Activated CD4-positive, alpha-beta T cell treated with anti-CD3 and anti-CD28 coated beads, Interleukin-2, amount 10 ng/mL, durations not matched to agents 7 days and 5 days (primary cell): ENCODE results near the gene GNAI2. TPM values are rescaled to one million over a fixed set of nuclear protein-coding genes. Genes with fewer than 3 reads are reported as not detected.

Source experiments
- CTCF ChIA-PET: fragments of 350-600 bp; sonication (Branson Sonifier 250); formaldehyde crosslinking; loops from one replicate; lab custom pipeline; 2021; ENCODE audit warnings: antibody characterized with exemption; lab: Charles Lee
- POLR2A ChIA-PET: fragments of 350-600 bp; sonication (Branson Sonifier 250); formaldehyde crosslinking; loops from one replicate; lab custom pipeline; 2021; ENCODE audit warnings: antibody characterized with exemption; lab: Charles Lee
- DNase-seq: peaks from one replicate; pipeline ENCODE4 v3.0.0-alpha.2; 2020
- H3K27ac Mint-ChIP-seq: one replicate; pipeline ENCODE4 v1.8.0; 2021; ENCODE audit warnings: mild to moderate bottlenecking, moderate library complexity, mixed read lengths
- H3K27me3 Mint-ChIP-seq: one replicate; pipeline ENCODE4 v1.8.0; 2021; ENCODE audit warnings: mixed read lengths
- H3K36me3 Mint-ChIP-seq: one replicate; pipeline ENCODE4 v1.8.0; 2021; ENCODE audit warnings: low read depth, mixed read lengths
- H3K4me1 Mint-ChIP-seq: one replicate; pipeline ENCODE4 v1.8.0; 2021; ENCODE audit warnings: mixed read lengths
- H3K4me3 Mint-ChIP-seq: one replicate; pipeline ENCODE4 v1.8.0; 2021; ENCODE audit warnings: mild to moderate bottlenecking, moderate library complexity, mixed read lengths
- H3K9me3 Mint-ChIP-seq: one replicate; pipeline ENCODE4 v1.8.0; 2021; ENCODE audit warnings: mixed read lengths
- total RNA-seq, 2 experiments: library from RNA; stranded (reverse); gene quantifications; one replicate each; pipeline ENCODE4 v1.2.3, GENCODE V29; 2021

GNAI2 gene
- total RNA-seq = 100 to 1,000 TPM; 489 to 524 TPM

DNA sequence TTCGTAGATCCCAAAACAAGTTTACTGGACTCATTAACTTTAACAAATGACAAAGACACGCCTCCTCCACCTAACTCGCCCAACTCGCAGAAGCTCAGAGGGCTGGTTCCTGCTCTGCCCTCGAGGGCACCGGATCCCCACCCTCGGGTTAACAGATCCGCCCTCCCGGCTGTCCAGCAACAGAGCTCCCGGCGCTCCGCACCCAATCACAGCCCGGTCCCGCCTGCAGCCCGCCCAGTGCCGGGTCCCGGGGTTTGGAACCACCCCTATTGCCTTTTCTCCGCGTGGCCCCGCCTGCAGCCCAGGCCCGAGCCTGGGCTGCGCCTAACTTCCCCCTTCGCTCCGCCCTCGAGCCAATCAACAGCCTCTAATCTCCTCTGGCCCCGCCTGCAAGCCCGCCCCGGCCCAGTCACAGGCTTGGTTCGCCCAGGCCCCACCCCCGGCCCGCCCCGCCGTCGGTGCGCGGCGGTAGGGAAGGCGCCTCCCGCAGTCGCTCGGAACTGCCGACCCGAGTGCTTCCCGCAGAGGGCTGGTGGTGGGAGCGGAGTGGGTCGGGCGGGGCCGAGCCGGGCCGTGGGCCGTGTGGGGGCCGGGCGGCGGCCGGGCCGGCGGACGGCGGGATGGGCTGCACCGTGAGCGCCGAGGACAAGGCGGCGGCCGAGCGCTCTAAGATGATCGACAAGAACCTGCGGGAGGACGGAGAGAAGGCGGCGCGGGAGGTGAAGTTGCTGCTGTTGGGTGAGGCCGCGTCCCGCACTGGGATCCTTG lies at the start of gene GNAI2:
Gene GNAI2 (plus strand): TSS at position 489 of the 768 bp plus-strand sequence. CDS start 132 bp downstream, at position 621.
- ChIA-PET CTCF (interaction anchor here (0.7 to 4.3 kb wide), 12 partner anchors 9 to 101 kb away, joined by 3 to 42 read pairs (median 4); partner anchors contain the start of genes HYAL3 and NAA80), POLR2A (interaction anchor here (0.6 to 2.0 kb wide), 3 partner anchors 11 to 66 kb away, joined by 3 to 8 read pairs (median 5); no protein-coding TSS in a partner anchor)
- no peaks in the 10 kb centered on the region for H3K9me3 Mint-ChIP-seq
- DNase-seq = peak; percentile 99
- H3K27ac Mint-ChIP-seq = peak within 1 kb of the TSS; percentile 97
- peaks cover 39% of the 10 kb centered on the region for H3K36me3 Mint-ChIP-seq
- peaks cover 42% of the 10 kb centered on the region for H3K4me1 Mint-ChIP-seq
- H3K27me3 Mint-ChIP-seq = no peaks in the 10 kb centered on the region
- peak within 1 kb of the TSS; percentile 93 for H3K4me3 Mint-ChIP-seq

DNA sequence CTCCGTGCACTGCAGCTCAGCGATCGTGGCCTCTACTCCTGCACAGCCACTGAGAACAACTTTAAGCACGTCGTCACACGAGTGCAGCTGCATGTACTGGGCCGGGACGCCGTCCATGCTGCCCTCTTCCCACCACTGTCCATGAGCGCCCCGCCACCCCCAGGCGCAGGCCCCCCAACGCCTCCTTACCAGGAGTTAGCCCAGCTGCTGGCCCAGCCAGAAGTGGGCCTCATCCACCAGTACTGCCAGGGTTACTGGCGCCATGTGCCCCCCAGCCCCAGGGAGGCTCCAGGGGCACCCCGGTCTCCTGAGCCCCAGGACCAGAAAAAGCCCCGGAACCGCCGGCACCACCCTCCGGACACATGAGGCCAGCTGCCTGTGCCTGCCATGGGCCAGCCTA lies 48.3 kb upstream of the GNAI2 start:
- ChIA-PET CTCF (interaction anchor here (1.6 kb wide), 1 partner anchor 37 kb away, joined by 4 read pairs; no protein-coding TSS in a partner anchor), POLR2A (no interaction called here)
- H3K27ac Mint-ChIP-seq = no peak overlapping the region
- no peaks in the 10 kb centered on the region for H3K36me3 Mint-ChIP-seq
- peaks cover 2% of the 10 kb centered on the region for H3K4me1 Mint-ChIP-seq
- DNase-seq = no peak
- no peak overlapping the region for H3K4me3 Mint-ChIP-seq
- H3K27me3 Mint-ChIP-seq = no peaks in the 10 kb centered on the region
- H3K9me3 Mint-ChIP-seq = no peaks in the 10 kb centered on the region

DNA sequence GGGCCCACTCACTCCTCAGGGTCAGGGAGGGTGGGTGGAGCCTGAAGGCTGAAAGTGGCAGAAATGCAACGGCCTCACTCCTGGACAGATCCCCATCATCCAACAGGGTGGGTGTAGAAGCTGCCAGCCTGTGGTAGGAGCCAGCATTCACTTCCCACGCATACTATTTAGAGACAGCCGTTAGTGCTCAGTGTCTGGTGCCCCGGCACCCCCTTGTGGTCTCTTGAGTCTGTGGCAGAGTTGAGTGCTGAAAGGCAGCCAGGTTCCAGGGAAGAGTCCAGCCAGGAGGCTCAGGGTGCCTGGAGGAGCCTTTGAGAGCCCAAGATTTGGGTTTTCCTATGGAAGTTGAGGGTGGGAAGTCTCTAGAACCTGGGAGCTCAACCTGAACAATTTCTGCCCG lies 46.7 kb upstream of the GNAI2 start:
- ChIA-PET CTCF (interaction anchor here (0.6 to 1.6 kb wide), 5 partner anchors 8 to 86 kb away, joined by 3 to 4 read pairs (median 3); no protein-coding TSS in a partner anchor), POLR2A (no interaction called here)
- no peaks in the 10 kb centered on the region for H3K27me3 Mint-ChIP-seq

DNA sequence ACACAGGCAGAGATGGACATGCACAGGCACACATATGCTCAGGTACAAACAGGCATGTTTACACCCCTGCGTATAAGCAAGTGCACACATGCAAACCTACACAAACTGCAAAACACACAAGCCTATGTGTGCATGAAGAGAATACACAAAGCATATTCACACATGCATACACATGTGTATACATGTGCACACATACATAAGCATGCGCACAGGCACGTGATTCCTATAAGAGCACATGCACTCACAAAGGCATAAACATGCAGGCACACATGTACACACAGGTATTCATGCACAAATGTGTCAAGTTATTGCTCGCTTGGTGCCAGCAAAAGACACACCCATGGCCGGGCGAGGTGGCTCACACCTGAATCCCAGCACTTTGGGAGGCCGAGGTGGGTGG lies 46.0 kb upstream of the GNAI2 start:
- no peak overlapping the region for H3K27ac Mint-ChIP-seq
- H3K9me3 Mint-ChIP-seq = no peaks in the 10 kb centered on the region
- H3K4me1 Mint-ChIP-seq = peaks cover 9% of the 10 kb centered on the region
- H3K4me3 Mint-ChIP-seq = no peak overlapping the region
- no peak for DNase-seq
- H3K36me3 Mint-ChIP-seq = no peaks in the 10 kb centered on the region
- ChIA-PET POLR2A (no interaction called here), CTCF (interaction anchor here (0.6 to 2.5 kb wide), 5 partner anchors 9 to 85 kb away, joined by 3 to 9 read pairs (median 3); no protein-coding TSS in a partner anchor)
- H3K27me3 Mint-ChIP-seq = peaks cover 2% of the 10 kb centered on the region

More for the DNA sequence above, 46.7 kb upstream of the GNAI2 start:
- DNase-seq = peak; percentile 55
- H3K4me3 Mint-ChIP-seq = no peak overlapping the region
- H3K27ac Mint-ChIP-seq = no peak overlapping the region
- H3K4me1 Mint-ChIP-seq = peaks cover 4% of the 10 kb centered on the region
- H3K9me3 Mint-ChIP-seq = no peaks in the 10 kb centered on the region
- no peaks in the 10 kb centered on the region for H3K36me3 Mint-ChIP-seq

DNA sequence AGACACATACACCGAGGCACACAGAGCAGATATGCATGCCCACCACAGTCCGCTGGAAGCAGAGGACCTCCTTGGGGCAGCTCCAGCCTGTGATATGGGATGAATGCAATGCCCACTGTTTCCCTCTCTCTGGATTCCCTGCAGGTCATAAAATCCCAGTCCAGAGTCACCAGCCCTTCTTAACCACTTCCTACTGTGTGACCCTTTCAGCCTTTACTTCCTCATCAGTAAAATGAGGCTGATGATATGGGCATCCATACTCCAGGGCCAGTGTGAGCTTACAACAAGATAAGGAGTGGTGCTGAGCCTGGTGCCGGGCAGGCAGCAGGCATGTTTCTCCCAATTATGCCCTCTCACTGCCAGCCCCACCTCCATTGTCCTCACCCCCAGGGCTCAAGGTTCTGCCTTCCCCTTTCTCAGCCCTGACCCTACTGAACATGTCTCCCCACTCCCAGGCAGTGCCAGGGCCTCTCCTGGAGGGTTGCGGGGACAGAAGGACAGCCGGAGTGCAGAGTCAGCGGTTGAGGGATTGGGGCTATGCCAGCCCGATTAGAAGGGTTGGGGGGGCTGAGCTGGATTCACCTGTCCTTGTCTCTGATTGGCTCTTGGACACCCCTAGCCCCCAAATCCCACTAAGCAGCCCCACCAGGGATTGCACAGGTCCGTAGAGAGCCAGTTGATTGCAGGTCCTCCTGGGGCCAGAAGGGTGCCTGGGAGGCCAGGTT lies 44.9 kb upstream of the GNAI2 start, which contains the start of gene GNAT1:
Gene GNAT1 (plus strand): TSS at position 675 of the 725 bp plus-strand sequence. CDS start 116 bp downstream, outside the sequence.
- ChIA-PET CTCF (interaction anchor here (1.1 to 3.7 kb wide), 6 partner anchors 7 to 84 kb away, joined by 3 to 23 read pairs (median 4); partner anchors contain the start of gene SLC38A3), POLR2A (no interaction called here)
- H3K4me1 Mint-ChIP-seq = peaks cover 9% of the 10 kb centered on the region
- H3K36me3 Mint-ChIP-seq = no peaks in the 10 kb centered on the region
- H3K27ac Mint-ChIP-seq = no peak within 1 kb of the TSS
- DNase-seq = no peak
- H3K4me3 Mint-ChIP-seq = no peak within 1 kb of the TSS
- H3K9me3 Mint-ChIP-seq = no peaks in the 10 kb centered on the region
- peaks cover 2% of the 10 kb centered on the region for H3K27me3 Mint-ChIP-seq

DNA sequence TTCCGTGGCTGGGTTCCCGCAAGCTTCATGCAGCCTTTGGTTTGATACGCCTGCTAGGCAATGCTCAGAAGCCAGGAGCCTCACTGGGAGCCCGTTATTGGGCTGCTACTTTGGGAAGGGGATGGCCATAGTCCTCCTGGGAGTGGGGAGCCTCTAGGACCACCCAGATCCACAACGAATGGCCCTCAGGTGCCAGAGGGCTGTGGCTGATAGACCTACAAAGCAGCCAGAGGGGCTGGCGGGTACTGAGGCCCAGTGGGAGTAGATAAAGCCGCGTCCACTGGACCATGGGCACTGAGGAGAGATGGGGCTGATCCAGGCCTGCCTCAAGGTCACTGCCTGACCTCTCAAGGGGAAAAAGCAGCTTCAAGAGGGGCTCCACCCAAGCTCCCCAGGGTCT lies 43.9 kb upstream of the GNAI2 start:
- H3K27me3 Mint-ChIP-seq = peaks cover 10% of the 10 kb centered on the region
- H3K36me3 Mint-ChIP-seq = no peaks in the 10 kb centered on the region
- H3K4me3 Mint-ChIP-seq = no peak overlapping the region
- H3K27ac Mint-ChIP-seq = no peak overlapping the region
- ChIA-PET CTCF (interaction anchor here (0.5 to 5.2 kb wide), 9 partner anchors 8 to 1175 kb away, joined by 3 to 175 read pairs (median 4); partner anchors contain the start of gene SLC38A3), POLR2A (no interaction called here)
- no peak for DNase-seq
- H3K4me1 Mint-ChIP-seq = peaks cover 9% of the 10 kb centered on the region
- no peaks in the 10 kb centered on the region for H3K9me3 Mint-ChIP-seq

DNA sequence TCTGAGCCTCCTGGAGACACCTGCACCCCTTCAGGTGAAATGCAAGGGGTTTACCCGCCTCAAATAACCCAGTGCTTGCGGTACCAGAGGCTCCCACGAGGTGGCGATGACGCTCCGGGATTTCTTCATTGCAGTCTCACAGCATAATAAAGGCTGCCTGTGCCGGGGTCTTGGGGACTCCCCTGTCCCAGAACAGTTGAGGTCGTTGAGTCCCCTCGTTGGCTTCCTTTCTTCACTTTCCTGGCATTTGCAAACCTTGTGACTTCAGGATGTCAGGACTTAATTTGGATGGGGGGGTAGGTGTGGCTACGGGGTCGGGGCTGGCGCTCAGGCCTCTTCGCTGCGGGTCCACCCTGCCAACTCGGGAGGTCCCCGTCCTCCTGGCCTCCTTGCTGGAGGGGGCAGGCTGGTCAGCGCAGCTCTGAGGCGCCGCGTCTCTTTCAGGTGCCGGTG lies 43.3 kb upstream of the GNAI2 start:
- peak; percentile 86 for DNase-seq
- ChIA-PET POLR2A (no interaction called here), CTCF (interaction anchor here (0.5 to 5.2 kb wide), 12 partner anchors 9 to 1174 kb away, joined by 3 to 175 read pairs (median 4); partner anchors contain the start of gene SLC38A3)
- peaks cover 9% of the 10 kb centered on the region for H3K4me1 Mint-ChIP-seq
- peaks cover 14% of the 10 kb centered on the region for H3K27me3 Mint-ChIP-seq
- H3K4me3 Mint-ChIP-seq = no peak overlapping the region
- no peaks in the 10 kb centered on the region for H3K9me3 Mint-ChIP-seq
- no peaks in the 10 kb centered on the region for H3K36me3 Mint-ChIP-seq
- no peak overlapping the region for H3K27ac Mint-ChIP-seq

DNA sequence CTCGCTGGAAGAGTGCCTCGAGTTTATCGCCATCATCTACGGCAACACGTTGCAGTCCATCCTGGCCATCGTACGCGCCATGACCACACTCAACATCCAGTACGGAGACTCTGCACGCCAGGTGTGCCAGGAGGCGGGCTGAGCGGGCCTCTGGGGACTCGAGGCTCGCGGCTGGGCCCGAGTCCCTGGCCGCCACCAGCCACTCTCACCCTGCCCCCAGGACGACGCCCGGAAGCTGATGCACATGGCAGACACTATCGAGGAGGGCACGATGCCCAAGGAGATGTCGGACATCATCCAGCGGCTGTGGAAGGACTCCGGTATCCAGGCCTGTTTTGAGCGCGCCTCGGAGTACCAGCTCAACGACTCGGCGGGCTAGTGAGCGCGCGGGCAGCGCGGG lies 42.7 kb upstream of the GNAI2 start:
- no peak overlapping the region for H3K4me3 Mint-ChIP-seq
- ChIA-PET CTCF (interaction anchor here (0.8 to 5.2 kb wide), 9 partner anchors 10 to 98 kb away, joined by 3 to 175 read pairs (median 8); partner anchors contain the start of gene SLC38A3), POLR2A (no interaction called here)
- no peak for DNase-seq
- H3K27ac Mint-ChIP-seq = no peak overlapping the region
- no peaks in the 10 kb centered on the region for H3K9me3 Mint-ChIP-seq
- H3K4me1 Mint-ChIP-seq = peaks cover 9% of the 10 kb centered on the region
- peaks cover 14% of the 10 kb centered on the region for H3K27me3 Mint-ChIP-seq
- H3K36me3 Mint-ChIP-seq = no peaks in the 10 kb centered on the region

DNA sequence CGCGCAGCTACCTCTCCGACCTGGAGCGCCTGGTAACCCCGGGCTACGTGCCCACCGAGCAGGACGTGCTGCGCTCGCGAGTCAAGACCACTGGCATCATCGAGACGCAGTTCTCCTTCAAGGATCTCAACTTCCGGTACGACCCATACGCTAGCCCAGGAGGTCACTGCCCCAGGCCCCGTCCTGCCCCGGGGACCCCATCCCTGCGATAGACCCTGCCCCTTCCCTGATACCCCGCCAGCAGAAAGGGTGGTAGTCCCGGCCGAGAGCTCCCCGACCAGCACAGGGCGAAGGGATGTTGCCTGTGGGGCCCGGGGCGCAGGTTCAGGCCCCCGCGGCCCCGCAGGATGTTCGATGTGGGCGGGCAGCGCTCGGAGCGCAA lies 42.3 kb upstream of the GNAI2 start:
- H3K4me1 Mint-ChIP-seq = peaks cover 9% of the 10 kb centered on the region
- POLR2A ChIA-PET = no interaction called here
- H3K27ac Mint-ChIP-seq = peak overlapping the region; percentile 46
- peaks cover 16% of the 10 kb centered on the region for H3K27me3 Mint-ChIP-seq
- no peaks in the 10 kb centered on the region for H3K9me3 Mint-ChIP-seq
- CTCF ChIA-PET = interaction anchor here (0.8 to 5.2 kb wide), 19 partner anchors 10 to 154 kb away, joined by 3 to 175 read pairs (median 6); partner anchors contain the start of genes GNAI2, LSMEM2 and SLC38A3
- no peak overlapping the region for H3K4me3 Mint-ChIP-seq
- no peaks in the 10 kb centered on the region for H3K36me3 Mint-ChIP-seq
- DNase-seq = no peak

DNA sequence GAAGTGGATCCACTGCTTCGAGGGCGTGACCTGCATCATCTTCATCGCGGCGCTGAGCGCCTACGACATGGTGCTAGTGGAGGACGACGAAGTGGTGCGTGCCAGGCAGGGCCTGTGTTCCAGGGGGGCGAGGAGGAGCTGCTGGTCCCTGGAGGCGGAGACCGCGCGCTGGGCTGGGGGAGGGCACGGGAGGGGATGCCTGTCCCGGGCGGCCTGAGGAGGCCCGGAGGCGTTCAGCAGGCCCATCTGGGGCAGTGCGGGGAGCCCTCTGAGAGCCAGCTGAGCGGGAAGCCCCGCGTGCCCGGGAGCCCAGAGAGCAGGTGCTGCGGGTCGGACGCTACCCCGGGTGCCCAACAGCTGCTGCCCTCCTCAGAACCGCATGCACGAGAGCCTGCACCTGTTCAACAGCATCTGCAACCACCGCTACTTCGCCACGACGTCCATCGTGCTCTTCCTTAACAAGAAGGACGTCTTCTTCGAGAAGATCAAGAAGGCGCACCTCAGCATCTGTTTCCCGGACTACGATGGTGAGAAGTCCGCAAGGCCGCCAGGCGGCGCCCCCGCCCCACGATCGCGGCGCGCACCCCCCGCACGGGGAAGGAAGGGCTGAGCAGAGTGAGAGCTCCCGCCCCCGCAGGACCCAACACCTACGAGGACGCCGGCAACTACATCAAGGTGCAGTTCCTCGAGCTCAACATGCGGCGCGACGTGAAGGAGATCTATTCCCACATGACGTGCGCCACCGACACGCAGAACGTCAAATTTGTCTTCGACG lies 41.7 kb upstream of the GNAI2 start:
- Mint-ChIP-seq H3K27me3 (peaks cover 18% of the 10 kb centered on the region), H3K4me3 (peak overlapping the region; percentile 30), H3K36me3 (no peaks in the 10 kb centered on the region), H3K9me3 (no peaks in the 10 kb centered on the region), H3K27ac (peak overlapping the region; percentile 50), H3K4me1 (peaks cover 9% of the 10 kb centered on the region)
- DNase-seq = peak; percentile 80
- POLR2A ChIA-PET = interaction anchor here (0.6 kb wide), 1 partner anchor 80 kb away, joined by 3 read pairs; no protein-coding TSS in a partner anchor
- CTCF ChIA-PET = interaction anchor here (0.8 to 5.2 kb wide), 29 partner anchors 10 to 153 kb away, joined by 3 to 175 read pairs (median 4); partner anchors contain the start of genes GNAI2, HYAL3, IFRD2 and LSMEM2

DNA sequence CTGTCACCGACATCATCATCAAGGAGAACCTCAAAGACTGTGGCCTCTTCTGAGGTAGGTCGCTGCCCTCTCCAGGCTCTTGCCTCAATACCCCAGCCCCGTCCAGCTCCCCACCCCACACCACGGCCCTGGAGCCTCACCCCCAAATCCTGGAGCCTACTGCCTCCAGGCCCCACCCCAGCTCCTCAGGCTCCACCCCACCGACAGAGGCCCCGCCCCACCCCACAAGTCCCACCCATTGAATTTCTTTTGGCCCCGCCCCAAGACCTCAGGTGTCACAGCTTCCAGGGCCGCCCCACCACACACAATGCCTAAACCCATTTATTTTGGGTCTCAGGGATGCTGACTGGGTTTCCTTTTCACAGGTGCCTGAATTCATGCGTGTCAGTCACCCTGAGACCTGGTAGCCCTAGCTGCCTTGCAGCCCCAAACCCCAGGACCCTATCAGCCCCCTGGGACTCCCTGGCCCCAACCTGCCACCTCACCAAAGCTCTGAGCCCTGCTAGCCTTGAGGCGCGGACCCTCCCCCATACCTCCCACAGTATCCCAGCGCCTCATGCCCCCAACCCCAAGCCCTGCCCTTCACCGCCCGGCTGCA lies 41.0 kb upstream of the GNAI2 start:
- H3K4me3 Mint-ChIP-seq = peak overlapping the region; percentile 30
- peak overlapping the region; percentile 50 for H3K27ac Mint-ChIP-seq
- H3K4me1 Mint-ChIP-seq = peaks cover 9% of the 10 kb centered on the region
- ChIA-PET CTCF (interaction anchor here (0.8 to 5.2 kb wide), 27 partner anchors 9 to 153 kb away, joined by 3 to 175 read pairs (median 5); partner anchors contain the start of genes GNAI2, HYAL3, IFRD2 and LSMEM2), POLR2A (no interaction called here)
- no peaks in the 10 kb centered on the region for H3K9me3 Mint-ChIP-seq
- peaks cover 19% of the 10 kb centered on the region for H3K27me3 Mint-ChIP-seq
- no peaks in the 10 kb centered on the region for H3K36me3 Mint-ChIP-seq
- no peak for DNase-seq
